Panc1 (cell line): ENCODE results near the gene PAPPA.

Experiments used
- CTCF ChIP-seq: fragments of 450-650 bp; IDR thresholded peaks from 2 replicates; pipeline ENCODE4 v1.5.1; 2017; ENCODE audit warnings: mild to moderate bottlenecking
- POLR2AphosphoS5 ChIP-seq: IDR thresholded peaks from 2 replicates; pipeline ENCODE4 v1.6.1; 2012; ENCODE audit warnings: mild to moderate bottlenecking, low read depth, low read length, moderate library complexity
- REST ChIP-seq, 2 experiments: IDR thresholded peaks; 2 replicates each; pipeline ENCODE4 v1.6.1; 2011 to 2012; ENCODE audit warnings: low read depth in 2 of 2, control low read depth in 1 of 2, low read length in 1 of 2, mild to moderate bottlenecking in 1 of 2, moderate library complexity in 1 of 2; ENCODE audit not compliant: insufficient read depth in 1 of 2
- SIN3A ChIP-seq: IDR thresholded peaks from 2 replicates; pipeline ENCODE4 v1.6.1; 2012; ENCODE audit warnings: low read depth, mild to moderate bottlenecking, low read length, moderate library complexity, borderline replicate concordance; ENCODE audit not compliant: insufficient read depth
- TCF7L2 ChIP-seq: IDR thresholded peaks from 2 replicates; pipeline ENCODE4 v1.6.1; 2011; ENCODE audit warnings: mild to moderate bottlenecking, low read depth, low read length, inconsistent platforms

DNA sequence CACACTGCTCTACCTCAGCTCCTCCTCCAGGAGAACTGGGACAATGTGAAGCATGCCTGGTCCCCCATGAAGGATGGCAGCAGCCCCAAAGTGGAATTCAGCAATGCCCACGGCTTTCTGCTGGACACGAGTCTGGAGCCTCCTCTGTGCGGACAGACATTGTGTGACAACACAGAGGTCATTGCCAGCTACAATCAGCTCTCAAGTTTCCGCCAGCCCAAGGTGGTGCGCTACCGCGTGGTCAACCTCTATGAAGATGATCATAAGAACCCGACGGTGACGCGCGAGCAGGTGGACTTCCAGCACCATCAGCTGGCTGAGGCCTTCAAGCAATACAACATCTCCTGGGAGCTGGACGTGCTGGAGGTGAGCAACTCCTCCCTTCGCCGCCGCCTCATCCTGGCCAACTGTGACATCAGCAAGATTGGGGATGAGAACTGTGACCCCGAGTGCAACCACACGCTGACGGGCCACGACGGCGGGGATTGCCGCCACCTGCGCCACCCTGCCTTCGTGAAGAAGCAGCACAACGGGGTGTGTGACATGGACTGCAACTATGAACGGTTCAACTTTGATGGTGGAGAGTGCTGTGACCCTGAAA is 34.1 kb downstream of the PAPPA start:
- no peak for TF ChIP-seq POLR2AphosphoS5
- TF ChIP-seq CTCF = no peak
- no peak for TF ChIP-seq SIN3A
- no peak for TF ChIP-seq TCF7L2
- TF ChIP-seq REST (IDR thresholded peaks at IDR 0.05; ENCODE audit: insufficient read depth in 1 of 2, low read depth in 2 of 2, low read length in 1 of 2) = no peak
